OCI-LY3 (cell line): Measurements from ENCODE around the gene PKD2L1.
"Not testable (repeated sequence)": the region's sequence is repeated elsewhere in the genome, so short reads cannot be mapped to it uniquely, and the experiment has no call there.

Source experiments
- H2AFZ ChIP-seq: fragments of 200-600, 300-600 bp; shearing (Covaris generic); 2 replicates; pipeline ENCODE4 v1.6.0; 2014; ENCODE audit warnings: antibody characterized with exemption, low read depth, low read length
- H3K27ac ChIP-seq: fragments of 200-600, 300-600 bp; sonication (generic); 2 replicates; pipeline ENCODE4 v1.5.1; 2014; ENCODE audit warnings: mild to moderate bottlenecking, low read length, moderate library complexity, mixed read lengths
- H3K27me3 ChIP-seq: fragments of 200-600, 300-600 bp; sonication (generic); 2 replicates; pipeline ENCODE4 v1.6.1; 2014; ENCODE audit warnings: low read depth, low read length, mixed read lengths
- H3K36me3 ChIP-seq: fragments of 200-600, 300-600 bp; sonication (generic); replicated peaks from 2 replicates; pipeline ENCODE3; 2014; ENCODE audit warnings: low read depth, low read length, mixed read lengths
- H3K4me1 ChIP-seq: fragments of 300-600, 200-600 bp; sonication (generic); 2 replicates; pipeline ENCODE4 v1.6.1; 2014; ENCODE audit warnings: low read length, mixed read lengths
- H3K4me2 ChIP-seq: fragments of 200-600, 300-600 bp; sonication (generic); 2 replicates; pipeline ENCODE4 v1.6.1; 2014; ENCODE audit warnings: low read length, mixed read lengths
- H3K4me3 ChIP-seq: fragments of 300-600, 200-600 bp; sonication (generic); 2 replicates; pipeline ENCODE4 v1.5.1; 2014; ENCODE audit warnings: antibody characterized with exemption, mild to moderate bottlenecking, low read length, moderate library complexity
- H3K79me2 ChIP-seq: fragments of 300-600, 200-600 bp; shearing (Covaris generic); 2 replicates; pipeline ENCODE4 v1.6.1; 2014; ENCODE audit warnings: mild to moderate bottlenecking, low read length, mixed read lengths
- H3K9ac ChIP-seq: fragments of 300-600, 200-600 bp; shearing (Covaris generic); 2 replicates; pipeline ENCODE4 v1.6.0; 2014; ENCODE audit warnings: mild to moderate bottlenecking, low read length, moderate library complexity
- H3K9me3 ChIP-seq: fragments of 200-600, 300-600 bp; shearing (Covaris generic); 2 replicates; pipeline ENCODE4 v1.6.1; 2014; ENCODE audit warnings: low read length, mixed read lengths; ENCODE audit not compliant: insufficient read depth
- H4K20me1 ChIP-seq: fragments of 200-600, 300-600 bp; sonication (generic); 2 replicates; pipeline ENCODE4 v1.6.1; 2016; ENCODE audit warnings: low read length, mixed read lengths; ENCODE audit not compliant: insufficient read depth
- CTCF ChIP-seq: fragments of 200-600, 300-600 bp; sonication (generic); IDR thresholded peaks from 2 replicates; pipeline ENCODE4 v1.5.1; 2014; ENCODE audit warnings: antibody characterized with exemption, low read length, low read depth
- EZH2phosphoT487 ChIP-seq: fragments of 200-600 bp; shearing (Covaris generic); IDR thresholded peaks from 2 replicates; pipeline ENCODE4 v1.6.1; 2018; ENCODE audit warnings: antibody characterized with exemption, mixed run types, low read depth

The PKD2L1 gene

GRCh38 chr10:100287756-100288155 is 42.3 kb downstream of the PKD2L1 start:
- H3K4me2 ChIP-seq, result no peak overlapping the region
- TF ChIP-seq CTCF (no peak), EZH2phosphoT487 (no peak)
- H3K4me3 ChIP-seq, result no peak overlapping the region
- no peaks in the 10 kb centered on the region for H4K20me1 ChIP-seq
- H2AFZ ChIP-seq, result no peak overlapping the region
- no peaks in the 10 kb centered on the region for H3K9me3 ChIP-seq
- no peak overlapping the region for H3K27ac ChIP-seq
- H3K4me1 ChIP-seq, result peaks cover 23% of the 10 kb centered on the region
- H3K27me3 ChIP-seq, result no peaks in the 10 kb centered on the region
- no peak overlapping the region for H3K9ac ChIP-seq
- peaks cover 36% of the 10 kb centered on the region for H3K79me2 ChIP-seq
- H3K36me3 ChIP-seq, result peaks cover 4% of the 10 kb centered on the region

GRCh38 chr10:100286051-100287033 is 43.7 kb downstream of the PKD2L1 start, which contains the start of gene BLOC1S2:
Gene BLOC1S2, minus strand, starts transcription at chr10:100286680. Its CDS starts 21 bp downstream, at chr10:100286659.
- Histone ChIP-seq H3K27ac (peak within 1 kb of the TSS; percentile 65), H3K79me2 (peaks cover 44% of the 10 kb centered on the region), H3K4me3 (peak within 1 kb of the TSS; percentile 98), H3K4me2 (peak within 1 kb of the TSS; percentile 94), H3K4me1 (peaks cover 23% of the 10 kb centered on the region), H4K20me1 (no peaks in the 10 kb centered on the region), H3K27me3 (no peaks in the 10 kb centered on the region), H3K36me3 (peaks cover 9% of the 10 kb centered on the region), H3K9ac (peak within 1 kb of the TSS; percentile 95), H2AFZ (peak within 1 kb of the TSS; percentile 89), H3K9me3 (no peaks in the 10 kb centered on the region)
- TF ChIP-seq CTCF, result no peak
- no peak for TF ChIP-seq EZH2phosphoT487

- not testable (repeated sequence) for H3K9me3 ChIP-seq, H3K27ac ChIP-seq, H3K27me3 ChIP-seq, H4K20me1 ChIP-seq, H2AFZ ChIP-seq
- peaks cover 44% of the 10 kb centered on the region for H3K79me2 ChIP-seq
- H3K4me1 ChIP-seq, result peaks cover 23% of the 10 kb centered on the region
- peak overlapping the region; percentile 95 for H3K9ac ChIP-seq
- peaks cover 16% of the 10 kb centered on the region for H3K36me3 ChIP-seq
- H3K4me3 ChIP-seq, result peak overlapping the region; percentile 98
- H3K4me2 ChIP-seq, result peak overlapping the region; percentile 94
Observed at GRCh38 chr10:100285326-100285725, 44.7 kb downstream of the PKD2L1 start.

- no peak for TF ChIP-seq EZH2phosphoT487
- no peak for TF ChIP-seq CTCF
- no peak overlapping the region for H3K27ac ChIP-seq
- H3K9me3 ChIP-seq, result no peaks in the 10 kb centered on the region
- H2AFZ ChIP-seq, result no peak overlapping the region
- peaks cover 23% of the 10 kb centered on the region for H3K4me1 ChIP-seq
- no peaks in the 10 kb centered on the region for H3K27me3 ChIP-seq
- H4K20me1 ChIP-seq, result no peaks in the 10 kb centered on the region
- H3K79me2 ChIP-seq, result peaks cover 44% of the 10 kb centered on the region
- peak overlapping the region; percentile 26 for H3K4me2 ChIP-seq
- peaks cover 27% of the 10 kb centered on the region for H3K36me3 ChIP-seq
- no peak overlapping the region for H3K4me3 ChIP-seq
- no peak overlapping the region for H3K9ac ChIP-seq
Observed at GRCh38 chr10:100282907-100283306, 47.1 kb downstream of the PKD2L1 start.

- H4K20me1 ChIP-seq, H3K4me1 ChIP-seq, H3K4me3 ChIP-seq, H3K27me3 ChIP-seq, H3K79me2 ChIP-seq, H3K9ac ChIP-seq, H2AFZ ChIP-seq, H3K9me3 ChIP-seq, H3K4me2 ChIP-seq, H3K27ac ChIP-seq: not testable (repeated sequence)
- peaks cover 19% of the 10 kb centered on the region for H3K36me3 ChIP-seq
Observed at GRCh38 chr10:100276971-100277370, 53.1 kb downstream of the PKD2L1 start.
